ENCODE data around the gene FGF22. TPM values are rescaled to one million over a fixed set of nuclear protein-coding genes. Genes with fewer than 3 reads are reported as not detected.
A peak's percentile ranks its signal among the peaks of the same experiment; 100 is the strongest.

The FGF22 gene
- total and polyA plus RNA-seq, 2 of the 13 experiments (the other 11 are each of a cell fraction or from before 2014, with no cell fraction given) = 0.24 TPM; not detected in 1

DNA sequence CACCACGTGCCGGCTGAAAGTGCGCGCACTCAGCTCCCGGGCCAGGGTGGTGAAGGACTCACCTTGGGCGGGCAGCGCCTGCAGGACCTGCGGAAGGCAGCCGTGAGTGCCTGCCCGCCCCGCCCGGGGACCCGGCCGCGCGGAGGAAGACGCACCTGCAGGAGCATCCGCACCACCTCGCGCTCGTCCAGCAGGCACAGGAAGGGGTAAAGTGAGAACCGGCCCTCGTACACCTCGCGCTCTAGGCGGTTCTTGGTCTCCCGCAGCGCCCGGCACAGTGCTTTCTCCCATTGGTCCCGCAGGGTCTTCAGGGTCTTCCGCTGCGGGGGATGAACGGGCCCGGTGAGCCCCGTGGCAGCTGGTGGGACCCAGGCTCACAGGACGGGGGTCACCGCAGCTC lies 17.0 kb upstream of the FGF22 start:
- POLR2A ChIA-PET = no interaction called here
- H3K4me1 ChIP-seq (ENCODE audit: insufficient read depth, low read length) = no peaks in the 10 kb centered on the region
- FAIRE-seq (no peak), ATAC-seq (no peak), DNase-seq (ENCODE audit: low spot score) (no peak)
- H3K4me2 ChIP-seq (ENCODE audit: low read depth, low read length) = no peak overlapping the region
- 100% methylated on average over 23 of the region's 37 CpGs for WGBS (ENCODE audit: low lambda C conversion rate)
- H3K4me3 ChIP-seq (replicated peaks in 1 of 3; ENCODE audit: insufficient read depth in 1 of 3, low read depth in 2 of 3, low read length in 3 of 3) = no peak overlapping the region
- TF ChIP-seq RBFOX2 (IDR thresholded peaks at IDR 0.05; ENCODE audit: low read depth, low read length) (0 out of 2 replicates have a peak, but pooled peaks have one; percentile 0), ZFP36L2 (CRISPR knock-in tag; IDR thresholded peaks at IDR 0.05) (no peak)
- intact Hi-C loops (cut with micrococcal nuclease; ENCODE audit: unreplicated experiment) (no loop called here), in situ Hi-C loops (cut with HindIII; ENCODE audit: extremely low pct_ligation_motif_present, low pct_unique_long_range_greater_than_20kb) (no loop called here)
- no peaks in the 10 kb centered on the region for H3K79me2 ChIP-seq (ENCODE audit: insufficient read depth, low read length)
- no peak overlapping the region for H2AFZ ChIP-seq (ENCODE audit: low read length)
- no peaks in the 10 kb centered on the region for H4K20me1 ChIP-seq (ENCODE audit: insufficient read depth, low read length)
- no peak overlapping the region for H3K27ac ChIP-seq (ENCODE audit: extremely low read length, insufficient read depth, low read length)
- no peak overlapping the region for H3K9ac ChIP-seq (ENCODE audit: insufficient read depth, low read depth, low read length)
- BruUV-seq (replicated peaks) = no TSS peak
- H3K27me3 ChIP-seq (ENCODE audit: control insufficient read depth in 1 of 2, insufficient read depth in 2 of 2, low read length in 2 of 2) = no peaks in the 10 kb centered on the region
- H3K36me3 ChIP-seq (replicated peaks in 1 of 2; ENCODE audit: control insufficient read depth in 1 of 2, insufficient read depth in 2 of 2, low read length in 2 of 2) = peaks cover 11 to 34% of the 10 kb centered on the region in 2 experiments
- CTCF ChIA-PET (ENCODE audit: low intra/inter-chr PET ratio, low total read pairs) = no interaction called here
- no peaks in the 10 kb centered on the region for H3K9me3 ChIP-seq (ENCODE audit: low read length)

DNA sequence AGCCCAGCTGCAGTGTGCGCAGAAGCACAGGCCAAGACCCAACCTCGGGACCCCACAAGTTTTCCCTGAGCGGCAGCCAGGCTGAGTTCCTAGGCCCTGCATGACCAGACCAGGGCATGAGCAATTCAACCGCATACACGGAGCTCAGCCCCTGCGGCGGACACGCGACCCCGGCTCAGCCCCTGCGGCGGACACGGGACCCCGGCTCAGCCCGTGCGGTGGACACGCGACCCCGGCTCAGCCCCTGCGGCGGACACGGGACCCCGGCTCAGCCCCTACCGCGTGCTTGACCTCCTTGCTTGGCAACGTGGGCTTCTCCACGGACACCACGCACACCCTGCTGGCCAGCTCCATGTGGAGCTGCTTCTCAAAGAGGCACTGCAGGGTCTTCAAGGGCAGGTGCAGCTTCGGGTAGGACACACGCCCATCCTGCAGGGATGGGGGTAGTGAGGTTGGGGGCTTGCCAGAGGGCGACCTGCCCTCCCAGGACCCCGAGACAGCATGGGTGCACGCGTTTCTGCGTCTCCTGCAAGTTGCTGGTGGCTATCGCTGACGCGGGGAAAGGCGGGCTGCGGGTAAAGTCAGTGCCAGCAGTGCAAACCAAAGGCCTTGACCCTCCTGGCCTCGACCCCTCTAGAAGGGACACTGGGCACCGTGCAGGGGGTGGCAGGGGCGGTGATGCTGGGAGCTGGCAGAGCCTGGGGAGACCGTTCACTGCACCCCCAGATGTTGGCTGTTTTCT lies 16.3 kb upstream of the FGF22 start:
- Histone ChIP-seq H3K79me2 (ENCODE audit: insufficient read depth, low read length) (peaks cover 2% of the 10 kb centered on the region), H3K9me3 (ENCODE audit: low read length) (no peaks in the 10 kb centered on the region), H2AFZ (ENCODE audit: low read length) (no peak overlapping the region), H3K27me3 (ENCODE audit: control insufficient read depth in 1 of 2, insufficient read depth in 2 of 2, low read length in 2 of 2) (no peaks in the 10 kb centered on the region), H3K4me2 (ENCODE audit: low read depth, low read length) (no peak overlapping the region), H3K9ac (ENCODE audit: insufficient read depth, low read depth, low read length) (no peak overlapping the region), H3K36me3 (replicated peaks in 1 of 2; ENCODE audit: control insufficient read depth in 1 of 2, insufficient read depth in 2 of 2, low read length in 2 of 2) (peaks cover 8 to 33% of the 10 kb centered on the region in 2 experiments), H3K4me1 (ENCODE audit: insufficient read depth, low read length) (no peaks in the 10 kb centered on the region), H3K27ac (ENCODE audit: extremely low read length, insufficient read depth, low read length) (no peak overlapping the region), H3K4me3 (replicated peaks in 1 of 3; ENCODE audit: insufficient read depth in 1 of 3, low read depth in 2 of 3, low read length in 3 of 3) (no peak overlapping the region), H4K20me1 (ENCODE audit: insufficient read depth, low read length) (no peaks in the 10 kb centered on the region)
- TF ChIP-seq AGO2 (optimal IDR thresholded peaks at IDR 0.05; ENCODE audit: low read depth, low read length) (peak; percentile 82), RBFOX2 (IDR thresholded peaks at IDR 0.05; ENCODE audit: low read depth, low read length) (peak; percentile 53; the same call in 1 of the 2 replicates), POLR2A (IDR thresholded peaks at IDR 0.05; ENCODE audit: insufficient read depth in 1 of 2, low read depth in 2 of 2, low read length in 2 of 2) (no peak), SRSF1 (optimal IDR thresholded peaks at IDR 0.05; ENCODE audit: low read depth, low read length) (no peak)
- BruUV-seq (replicated peaks) = no TSS peak
- no peak for FAIRE-seq
- no peak for ATAC-seq
- ChIA-PET CTCF (ENCODE audit: low intra/inter-chr PET ratio, low total read pairs) (no interaction called here), POLR2A (no interaction called here)
- DNase-seq (ENCODE audit: low spot score) = no peak
- 94% methylated on average over 23 of the region's 44 CpGs for WGBS (ENCODE audit: low lambda C conversion rate)
- intact Hi-C loops (cut with micrococcal nuclease; ENCODE audit: unreplicated experiment) = no loop called here
- in situ Hi-C loops (cut with HindIII; ENCODE audit: extremely low pct_ligation_motif_present, low pct_unique_long_range_greater_than_20kb) = no loop called here
